T-helper 2 cell treated with Interferon-gamma antibody and Interleukin-4, amounts not matched to agents 5 μg/mL and 100 μg/mL, for 36 hours (primary cell): ENCODE measurements around the gene PLA1A.

ENCODE experiments used
- DNase-seq: peaks from one replicate; pipeline ENCODE4 v3.0.0; 2021; ENCODE audit warnings: low spot score
- H3K27ac Mint-ChIP-seq: one replicate; pipeline ENCODE4 v1.8.0; 2021; ENCODE audit warnings: mild to moderate bottlenecking, mixed read lengths
- H3K27me3 Mint-ChIP-seq: one replicate; pipeline ENCODE4 v1.8.0; 2021; ENCODE audit warnings: low read depth, mixed read lengths
- H3K36me3 Mint-ChIP-seq: one replicate; pipeline ENCODE4 v1.8.0; 2021; ENCODE audit warnings: low read depth, mixed read lengths
- H3K4me1 Mint-ChIP-seq: one replicate; pipeline ENCODE4 v1.8.0; 2021; ENCODE audit warnings: low read depth, mixed read lengths
- H3K4me3 Mint-ChIP-seq: one replicate; pipeline ENCODE4 v1.8.0; 2022; ENCODE audit warnings: mild to moderate bottlenecking, moderate library complexity, mixed read lengths
- H3K9me3 Mint-ChIP-seq: one replicate; pipeline ENCODE4 v1.8.0; 2021; ENCODE audit warnings: mixed read lengths

PLA1A gene

GRCh38 chr3:119630128-119630879 is 32.6 kb downstream of the PLA1A start:
- H3K27ac Mint-ChIP-seq, result no peak overlapping the region

GRCh38 chr3:119630880-119631329 is 33.2 kb downstream of the PLA1A start:
- Mint-ChIP-seq H3K36me3 (peaks cover 2% of the 10 kb centered on the region), H3K4me3 (no peak overlapping the region), H3K27ac (no peak overlapping the region), H3K9me3 (no peaks in the 10 kb centered on the region), H3K4me1 (peaks cover 28% of the 10 kb centered on the region), H3K27me3 (no peaks in the 10 kb centered on the region)
- no peak for DNase-seq

More at GRCh38 chr3:119630128-119630879, 32.6 kb downstream of the PLA1A start:
- Mint-ChIP-seq H3K27me3 (no peaks in the 10 kb centered on the region), H3K36me3 (peaks cover 2% of the 10 kb centered on the region), H3K4me3 (no peak overlapping the region), H3K9me3 (no peaks in the 10 kb centered on the region), H3K4me1 (peaks cover 28% of the 10 kb centered on the region)
- DNase-seq, result no peak

GRCh38 chr3:119631516-119631915 is 33.8 kb downstream of the PLA1A start:
- Mint-ChIP-seq H3K4me1 (peaks cover 26% of the 10 kb centered on the region), H3K4me3 (no peak overlapping the region), H3K36me3 (peaks cover 2% of the 10 kb centered on the region), H3K27ac (no peak overlapping the region), H3K9me3 (no peaks in the 10 kb centered on the region), H3K27me3 (no peaks in the 10 kb centered on the region)
- no peak for DNase-seq

- Mint-ChIP-seq H3K27ac (no peak overlapping the region), H3K27me3 (no peaks in the 10 kb centered on the region), H3K36me3 (peaks cover 2% of the 10 kb centered on the region), H3K4me3 (no peak overlapping the region), H3K9me3 (no peaks in the 10 kb centered on the region), H3K4me1 (peaks cover 28% of the 10 kb centered on the region)
- no peak for DNase-seq
These were observed 34.5 kb downstream of the PLA1A start for GRCh38 chr3:119632216-119632615.

- DNase-seq, result no peak
- no peaks in the 10 kb centered on the region for H3K27me3 Mint-ChIP-seq
- H3K27ac Mint-ChIP-seq, result no peak overlapping the region
- no peaks in the 10 kb centered on the region for H3K9me3 Mint-ChIP-seq
- H3K4me1 Mint-ChIP-seq, result peaks cover 27% of the 10 kb centered on the region
- no peak overlapping the region for H3K4me3 Mint-ChIP-seq
- peaks cover 3% of the 10 kb centered on the region for H3K36me3 Mint-ChIP-seq
These were observed 35.1 kb downstream of the PLA1A start for GRCh38 chr3:119632829-119633228.

- H3K27ac Mint-ChIP-seq, result peak overlapping the region; percentile 19
- peaks cover 36% of the 10 kb centered on the region for H3K4me1 Mint-ChIP-seq
- H3K4me3 Mint-ChIP-seq, result no peak overlapping the region
- H3K27me3 Mint-ChIP-seq, result no peaks in the 10 kb centered on the region
- peaks cover 7% of the 10 kb centered on the region for H3K36me3 Mint-ChIP-seq
- no peaks in the 10 kb centered on the region for H3K9me3 Mint-ChIP-seq
- no peak for DNase-seq
These were observed 38.0 kb downstream of the PLA1A start for GRCh38 chr3:119635719-119636118.

GRCh38 chr3:119636249-119636648 is 38.6 kb downstream of the PLA1A start:
- Mint-ChIP-seq H3K9me3 (no peaks in the 10 kb centered on the region), H3K36me3 (peaks cover 9% of the 10 kb centered on the region), H3K4me3 (no peak overlapping the region), H3K27ac (peak overlapping the region; percentile 19), H3K4me1 (peaks cover 33% of the 10 kb centered on the region), H3K27me3 (no peaks in the 10 kb centered on the region)
- DNase-seq, result no peak

- H3K4me1 Mint-ChIP-seq, result peaks cover 33% of the 10 kb centered on the region
- peaks cover 12% of the 10 kb centered on the region for H3K36me3 Mint-ChIP-seq
- no peak overlapping the region for H3K27ac Mint-ChIP-seq
These were observed 39.4 kb downstream of the PLA1A start for GRCh38 chr3:119636891-119637611.

GRCh38 chr3:119637679-119638477 is 40.2 kb downstream of the PLA1A start:
- peaks cover 40% of the 10 kb centered on the region for H3K4me1 Mint-ChIP-seq
- peak; percentile 9 for DNase-seq
- no peaks in the 10 kb centered on the region for H3K9me3 Mint-ChIP-seq
- H3K4me3 Mint-ChIP-seq, result peak overlapping the region; percentile 63
- no peaks in the 10 kb centered on the region for H3K27me3 Mint-ChIP-seq
- peaks cover 12% of the 10 kb centered on the region for H3K36me3 Mint-ChIP-seq
- H3K27ac Mint-ChIP-seq, result peak overlapping the region; percentile 90

More at GRCh38 chr3:119636891-119637611, 39.4 kb downstream of the PLA1A start:
- DNase-seq, result no peak
- H3K4me3 Mint-ChIP-seq, result no peak overlapping the region
- no peaks in the 10 kb centered on the region for H3K9me3 Mint-ChIP-seq
- no peaks in the 10 kb centered on the region for H3K27me3 Mint-ChIP-seq

- Mint-ChIP-seq H3K27me3 (no peaks in the 10 kb centered on the region), H3K4me3 (peak overlapping the region; percentile 63), H3K36me3 (peaks cover 13% of the 10 kb centered on the region), H3K27ac (peak overlapping the region; percentile 90), H3K9me3 (no peaks in the 10 kb centered on the region), H3K4me1 (peaks cover 43% of the 10 kb centered on the region)
- no peak for DNase-seq
These were observed 42.0 kb downstream of the PLA1A start for GRCh38 chr3:119639494-119640350.

GRCh38 chr3:119641416-119641815 is 43.7 kb downstream of the PLA1A start:
- H3K4me1 Mint-ChIP-seq, result peaks cover 43% of the 10 kb centered on the region
- H3K9me3 Mint-ChIP-seq, result no peaks in the 10 kb centered on the region

GRCh38 chr3:119642746-119643473 is 45.2 kb downstream of the PLA1A start:
- no peak overlapping the region for H3K4me3 Mint-ChIP-seq
- H3K27ac Mint-ChIP-seq, result no peak overlapping the region
- no peaks in the 10 kb centered on the region for H3K27me3 Mint-ChIP-seq
- peaks cover 34% of the 10 kb centered on the region for H3K4me1 Mint-ChIP-seq
- peaks cover 15% of the 10 kb centered on the region for H3K36me3 Mint-ChIP-seq
- H3K9me3 Mint-ChIP-seq, result no peaks in the 10 kb centered on the region
- no peak for DNase-seq

More at GRCh38 chr3:119641416-119641815, 43.7 kb downstream of the PLA1A start:
- no peak for DNase-seq
- Mint-ChIP-seq H3K36me3 (peaks cover 13% of the 10 kb centered on the region), H3K27ac (no peak overlapping the region), H3K4me3 (no peak overlapping the region), H3K27me3 (no peaks in the 10 kb centered on the region)
